Breast epithelium (tissue), 3 donors: ENCODE results near the gene LYSMD2.

Experiments used
- POLR2AphosphoS5 ChIP-seq, 3 donors: sonication (generic); formaldehyde crosslinking; IDR thresholded peaks; one replicate each; pipeline ENCODE4 v1.6.1; 2017; ENCODE audit warnings: antibody characterized with exemption in 3 of 3
- TF ChIP-seq, protein P1 (sequence below), 3 donors: fragments of 450-650 bp; IDR thresholded peaks; one replicate each; pipeline ENCODE4 v1.5.1; 2016 to 2017; ENCODE audit warnings: antibody characterized with exemption in 3 of 3, mild to moderate bottlenecking in 3 of 3, moderate library complexity in 3 of 3

DNA sequence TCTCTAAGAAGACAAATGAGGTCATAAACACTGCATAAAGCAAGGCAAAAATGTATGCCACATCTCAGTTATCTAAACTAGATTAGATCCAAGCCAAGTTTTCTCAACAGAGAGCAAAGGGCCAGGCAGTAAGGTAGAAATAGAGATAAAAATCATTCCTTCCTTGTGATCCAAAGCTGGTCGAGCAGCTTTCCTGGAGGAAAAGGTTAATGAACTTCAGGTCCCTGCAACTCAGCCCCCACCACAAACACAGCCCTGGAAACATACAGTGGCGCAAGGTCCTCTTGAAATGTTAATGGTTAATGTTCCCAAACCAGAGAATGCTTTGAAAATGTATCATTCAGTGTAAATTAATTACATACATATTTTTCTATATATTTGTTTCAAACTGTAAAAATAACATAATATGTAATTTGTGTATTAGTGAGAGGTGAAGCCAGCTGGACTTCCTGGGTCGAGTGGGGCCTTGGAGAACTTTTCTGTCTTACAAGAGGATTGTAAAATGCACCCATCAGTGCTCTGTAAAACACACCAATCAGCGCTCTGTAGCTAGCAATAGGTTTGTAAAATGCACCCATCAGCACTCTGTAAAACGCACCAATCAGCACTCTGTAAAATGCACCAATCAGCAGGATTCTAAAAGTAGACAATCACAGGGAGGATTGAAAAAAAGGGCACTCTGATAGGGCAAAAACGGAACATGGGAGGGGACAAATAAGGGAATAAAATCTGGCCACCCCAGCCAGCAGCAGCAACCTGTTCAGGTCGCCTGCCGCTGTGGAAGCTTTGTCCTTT is 17.1 kb downstream of the LYSMD2 start:
- TF ChIP-seq, protein P1, sequence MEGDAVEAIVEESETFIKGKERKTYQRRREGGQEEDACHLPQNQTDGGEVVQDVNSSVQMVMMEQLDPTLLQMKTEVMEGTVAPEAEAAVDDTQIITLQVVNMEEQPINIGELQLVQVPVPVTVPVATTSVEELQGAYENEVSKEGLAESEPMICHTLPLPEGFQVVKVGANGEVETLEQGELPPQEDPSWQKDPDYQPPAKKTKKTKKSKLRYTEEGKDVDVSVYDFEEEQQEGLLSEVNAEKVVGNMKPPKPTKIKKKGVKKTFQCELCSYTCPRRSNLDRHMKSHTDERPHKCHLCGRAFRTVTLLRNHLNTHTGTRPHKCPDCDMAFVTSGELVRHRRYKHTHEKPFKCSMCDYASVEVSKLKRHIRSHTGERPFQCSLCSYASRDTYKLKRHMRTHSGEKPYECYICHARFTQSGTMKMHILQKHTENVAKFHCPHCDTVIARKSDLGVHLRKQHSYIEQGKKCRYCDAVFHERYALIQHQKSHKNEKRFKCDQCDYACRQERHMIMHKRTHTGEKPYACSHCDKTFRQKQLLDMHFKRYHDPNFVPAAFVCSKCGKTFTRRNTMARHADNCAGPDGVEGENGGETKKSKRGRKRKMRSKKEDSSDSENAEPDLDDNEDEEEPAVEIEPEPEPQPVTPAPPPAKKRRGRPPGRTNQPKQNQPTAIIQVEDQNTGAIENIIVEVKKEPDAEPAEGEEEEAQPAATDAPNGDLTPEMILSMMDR (IDR thresholded peaks at IDR 0.05): no peak
- no peak for TF ChIP-seq POLR2AphosphoS5 (IDR thresholded peaks at IDR 0.05)
